ENCODE results near the gene RELCH.

The RELCH gene

GRCh38 chr18:62284637-62285036 is 97.6 kb downstream of the RELCH start:
- no peaks in the 10 kb centered on the region for H3K36me3 ChIP-seq (ENCODE audit: control insufficient read depth, insufficient read depth, low read length)
- no peak for TF ChIP-seq CTCF (IDR thresholded peaks at IDR 0.05)
- no peaks in the 10 kb centered on the region for H3K4me1 ChIP-seq

GRCh38 chr18:62285281-62285680 is 98.2 kb downstream of the RELCH start:
- no peaks in the 10 kb centered on the region for H3K4me1 ChIP-seq
- H3K27ac ChIP-seq, result no peak overlapping the region
- no peak overlapping the region for H2AFZ ChIP-seq

More at GRCh38 chr18:62284637-62285036, 97.6 kb downstream of the RELCH start:
- H3K4me3 ChIP-seq (ENCODE audit: low read depth, low read length), result no peak overlapping the region
- H3K4me2 ChIP-seq (ENCODE audit: low read length), result no peak overlapping the region
- H3K9me3 ChIP-seq (ENCODE audit: control insufficient read depth, low read length), result no peaks in the 10 kb centered on the region
- no peak overlapping the region for H2AFZ ChIP-seq
- no peak overlapping the region for H3K27ac ChIP-seq
- no peak overlapping the region for H3K9ac ChIP-seq
- no peaks in the 10 kb centered on the region for H3K79me2 ChIP-seq
- no peaks in the 10 kb centered on the region for H3K27me3 ChIP-seq (ENCODE audit: control insufficient read depth, insufficient read depth, low read length)

GRCh38 chr18:62287781-62288664 is 101.0 kb downstream of the RELCH start:
- H3K27me3 ChIP-seq (ENCODE audit: control insufficient read depth, insufficient read depth, low read length), result no peaks in the 10 kb centered on the region
- H3K4me1 ChIP-seq, result no peaks in the 10 kb centered on the region
- H3K9ac ChIP-seq, result no peak overlapping the region
- no peak overlapping the region for H3K4me3 ChIP-seq (ENCODE audit: low read depth, low read length)
- no peak for TF ChIP-seq CTCF (IDR thresholded peaks at IDR 0.05)
- no peaks in the 10 kb centered on the region for H3K36me3 ChIP-seq (ENCODE audit: control insufficient read depth, insufficient read depth, low read length)
- no peak overlapping the region for H3K4me2 ChIP-seq (ENCODE audit: low read length)
- H3K27ac ChIP-seq, result no peak overlapping the region
- H3K9me3 ChIP-seq (ENCODE audit: control insufficient read depth, low read length), result no peaks in the 10 kb centered on the region
- no peak overlapping the region for H2AFZ ChIP-seq
- no peaks in the 10 kb centered on the region for H3K79me2 ChIP-seq

More at GRCh38 chr18:62285281-62285680, 98.2 kb downstream of the RELCH start:
- Histone ChIP-seq H3K4me3 (ENCODE audit: low read depth, low read length) (no peak overlapping the region), H3K9ac (no peak overlapping the region), H3K9me3 (ENCODE audit: control insufficient read depth, low read length) (no peaks in the 10 kb centered on the region), H3K4me2 (ENCODE audit: low read length) (no peak overlapping the region), H3K36me3 (ENCODE audit: control insufficient read depth, insufficient read depth, low read length) (no peaks in the 10 kb centered on the region), H3K27me3 (ENCODE audit: control insufficient read depth, insufficient read depth, low read length) (no peaks in the 10 kb centered on the region), H3K79me2 (no peaks in the 10 kb centered on the region)
- TF ChIP-seq CTCF (IDR thresholded peaks at IDR 0.05), result no peak

- Histone ChIP-seq H3K4me1 (no peaks in the 10 kb centered on the region), H3K36me3 (ENCODE audit: control insufficient read depth, insufficient read depth, low read length) (no peaks in the 10 kb centered on the region), H3K27ac (no peak overlapping the region), H3K9me3 (ENCODE audit: control insufficient read depth, low read length) (no peaks in the 10 kb centered on the region), H3K4me3 (ENCODE audit: low read depth, low read length) (no peak overlapping the region), H2AFZ (no peak overlapping the region), H3K4me2 (ENCODE audit: low read length) (no peak overlapping the region), H3K9ac (no peak overlapping the region), H3K79me2 (no peaks in the 10 kb centered on the region), H3K27me3 (ENCODE audit: control insufficient read depth, insufficient read depth, low read length) (no peaks in the 10 kb centered on the region)
- no peak for TF ChIP-seq CTCF (IDR thresholded peaks at IDR 0.05)
Measured at GRCh38 chr18:62288665-62289008, 101.6 kb downstream of the RELCH start.

- Histone ChIP-seq H3K4me3 (ENCODE audit: low read depth, low read length) (no peak overlapping the region), H2AFZ (no peak overlapping the region), H3K9ac (no peak overlapping the region), H3K36me3 (ENCODE audit: control insufficient read depth, insufficient read depth, low read length) (no peaks in the 10 kb centered on the region), H3K9me3 (ENCODE audit: control insufficient read depth, low read length) (no peaks in the 10 kb centered on the region), H3K79me2 (no peaks in the 10 kb centered on the region), H3K4me1 (no peaks in the 10 kb centered on the region), H3K27ac (no peak overlapping the region), H3K4me2 (ENCODE audit: low read length) (no peak overlapping the region), H3K27me3 (ENCODE audit: control insufficient read depth, insufficient read depth, low read length) (no peaks in the 10 kb centered on the region)
- TF ChIP-seq CTCF (IDR thresholded peaks at IDR 0.05), result no peak
Measured at GRCh38 chr18:62289047-62289446, 102.0 kb downstream of the RELCH start.
